ENCODE measurements around the gene SYT10.

- TF ChIP-seq CTCF (conservative IDR thresholded peaks at IDR 0.05; ENCODE audit: low read length) (no peak), EZH2phosphoT487 (IDR thresholded peaks at IDR 0.05; ENCODE audit: borderline replicate concordance) (no peak)
Measured at GRCh38 chr12:33438025-33438772, 1.4 kb downstream of the SYT10 start.
